Smooth muscle cell (in vitro differentiated cells): ENCODE data around the gene CDH11. TPM values are rescaled to one million over a fixed set of nuclear protein-coding genes. Genes with fewer than 3 reads are reported as not detected.

Experiments used
- DNase-seq: peaks from one replicate; lab custom pipeline; 2025; ENCODE audit not compliant: unreplicated experiment; lab: John Stamatoyannopoulos, UW
- H2AFZ ChIP-seq: fragments of 200-600 bp; sonication (generic); 2 replicates; pipeline ENCODE4 v1.6.0; 2016; ENCODE audit warnings: antibody characterized with exemption, low read depth, mild to moderate bottlenecking
- H3F3A ChIP-seq: fragments of 200-600 bp; sonication (generic); 2 replicates; pipeline ENCODE4 v1.6.0; 2017; ENCODE audit warnings: antibody characterized with exemption, low read depth
- H3K27ac ChIP-seq: fragments of 200-600 bp; sonication (generic); 2 replicates; pipeline ENCODE4 v1.5.1; 2016; ENCODE audit warnings: low read depth, mild to moderate bottlenecking
- H3K27me3 ChIP-seq: fragments of 200-600 bp; sonication (generic); 2 replicates; pipeline ENCODE4 v1.6.1; 2016; ENCODE audit warnings: low read depth, mild to moderate bottlenecking
- H3K36me3 ChIP-seq: fragments of 200-600 bp; sonication (generic); 2 replicates; pipeline ENCODE4 v1.5.1; 2016; ENCODE audit warnings: low read depth
- H3K4me1 ChIP-seq: fragments of 200-600 bp; sonication (generic); 2 replicates; pipeline ENCODE4 v1.5.1; 2016; ENCODE audit warnings: low read depth
- H3K4me2 ChIP-seq: fragments of 200-600 bp; sonication (generic); 2 replicates; pipeline ENCODE4 v1.6.0; 2016; ENCODE audit warnings: mild to moderate bottlenecking
- H3K4me3 ChIP-seq: fragments of 200-600 bp; sonication (generic); 2 replicates; pipeline ENCODE4 v1.5.1; 2016; ENCODE audit warnings: mild to moderate bottlenecking
- H3K79me2 ChIP-seq: fragments of 200-600 bp; sonication (generic); 2 replicates; pipeline ENCODE4 v1.6.0; 2016; ENCODE audit warnings: low read depth, mild to moderate bottlenecking
- H3K9ac ChIP-seq: fragments of 200-600 bp; sonication (generic); 2 replicates; pipeline ENCODE4 v1.6.0; 2016; ENCODE audit warnings: low read depth
- H3K9me3 ChIP-seq: fragments of 200-600 bp; sonication (generic); replicated peaks from 2 replicates; pipeline ENCODE4 v1.5.1; 2016; ENCODE audit warnings: low read depth
- H4K20me1 ChIP-seq: fragments of 200-600 bp; sonication (generic); 2 replicates; pipeline ENCODE4 v1.6.0; 2016; ENCODE audit warnings: low read depth
- CTCF ChIP-seq: fragments of 200-600 bp; sonication (generic); IDR thresholded peaks from 2 replicates; pipeline ENCODE4 v1.5.1; 2017; ENCODE audit warnings: borderline replicate concordance, mild to moderate bottlenecking, antibody characterized with exemption; ENCODE audit not compliant: insufficient read depth, poor library complexity, severe bottlenecking
- WGBS: methylation state at CpG from one replicate; pipeline ENCODE4 v1.1.7; 2016; ENCODE audit warnings: low lambda C conversion rate; 5-methylcytosine and 5-hydroxymethylcytosine counted together
- polyA plus RNA-seq: library from polyadenylated mRNA; unstranded; fragments of >200 nt; fragmentation: Nextera tagmentation; extraction: Ambion mirVana; gene quantifications from 2 replicates; pipeline ENCODE4 v1.2.1, GENCODE V29; 2016
- total RNA-seq: library from RNA; depleted of rRNA; stranded (reverse); fragments of >200 nt; gene quantifications from 2 replicates; pipeline ENCODE4 v1.2.3, GENCODE V29; 2014

CDH11 gene
- total and polyA plus RNA-seq, 2 experiments from 2014 or later: 1,034 to 1,251 TPM

DNA sequence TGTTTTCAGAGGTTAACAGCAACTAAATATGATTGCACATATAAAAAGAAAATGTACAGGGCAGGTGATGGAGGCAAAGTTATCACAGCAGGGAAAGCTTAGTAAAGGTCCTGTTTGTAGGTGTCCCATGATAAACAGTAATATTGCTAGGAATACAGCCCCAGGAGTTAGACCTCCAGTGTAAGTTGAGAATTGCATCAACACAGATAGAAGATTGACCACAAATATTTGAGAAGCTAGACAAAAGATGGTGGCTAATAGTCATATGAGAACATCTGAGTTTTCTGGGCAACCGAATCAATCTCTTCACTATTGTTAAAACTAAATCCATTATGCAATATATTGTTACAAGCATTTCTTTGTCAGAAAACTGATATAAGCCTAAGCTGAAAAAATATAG is 152.6 kb downstream of the CDH11 start:
- Histone ChIP-seq H3K9ac (no peak overlapping the region), H2AFZ (no peak overlapping the region), H4K20me1 (peaks cover 72% of the 10 kb centered on the region), H3K9me3 (no peaks in the 10 kb centered on the region), H3K4me2 (no peak overlapping the region), H3K27me3 (no peaks in the 10 kb centered on the region), H3K27ac (peak overlapping the region; percentile 58), H3K79me2 (peaks cover 23% of the 10 kb centered on the region), H3K4me3 (no peak overlapping the region), H3F3A (peaks cover 48% of the 10 kb centered on the region), H3K36me3 (peaks cover 38% of the 10 kb centered on the region), H3K4me1 (no peaks in the 10 kb centered on the region)
- DNase-seq: no peak
- no peak for TF ChIP-seq CTCF
- 90% methylated on average over 1 of the region's 1 CpG for WGBS

- H3K27ac ChIP-seq: peak overlapping the region; percentile 58
- H3F3A ChIP-seq: peaks cover 48% of the 10 kb centered on the region
- TF ChIP-seq CTCF: no peak
- no peaks in the 10 kb centered on the region for H3K27me3 ChIP-seq
- H3K4me3 ChIP-seq: no peak overlapping the region
- DNase-seq: no peak
- H3K79me2 ChIP-seq: peaks cover 17% of the 10 kb centered on the region
- no peak overlapping the region for H3K9ac ChIP-seq
- no peaks in the 10 kb centered on the region for H3K9me3 ChIP-seq
- no peaks in the 10 kb centered on the region for H3K4me1 ChIP-seq
- H3K4me2 ChIP-seq: no peak overlapping the region
- 87% methylated on average over 6 of the region's 6 CpGs for WGBS
- peaks cover 65% of the 10 kb centered on the region for H4K20me1 ChIP-seq
- H2AFZ ChIP-seq: no peak overlapping the region
- peaks cover 37% of the 10 kb centered on the region for H3K36me3 ChIP-seq
Measured at GRCh38 chr16:64968539-64968938, 153.3 kb downstream of the CDH11 start.

- no peak overlapping the region for H3K4me3 ChIP-seq
Measured at GRCh38 chr16:64964126-64964540, 157.7 kb downstream of the CDH11 start.

More at GRCh38 chr16:64964126-64964540, 157.7 kb downstream of the CDH11 start:
- Histone ChIP-seq H3K27me3 (no peaks in the 10 kb centered on the region), H3K4me1 (no peaks in the 10 kb centered on the region), H3K27ac (peak overlapping the region; percentile 86), H3K79me2 (peaks cover 13% of the 10 kb centered on the region), H3K9ac (no peak overlapping the region), H3K9me3 (no peaks in the 10 kb centered on the region), H3F3A (peaks cover 62% of the 10 kb centered on the region), H2AFZ (no peak overlapping the region), H3K4me2 (no peak overlapping the region), H4K20me1 (peaks cover 26% of the 10 kb centered on the region), H3K36me3 (peaks cover 4% of the 10 kb centered on the region)
- TF ChIP-seq CTCF: no peak
- WGBS: 46% methylated on average over 3 of the region's 3 CpGs
- no peak for DNase-seq
